IPS-15b (cell line): Measurements from ENCODE around the gene RAB11FIP3.
"Not testable (repeated sequence)": the region's sequence is repeated elsewhere in the genome, so short reads cannot be mapped to it uniquely, and the experiment has no call there.

Experiments used
- H3K27me3 ChIP-seq: one replicate; pipeline ENCODE4 v1.6.1; 2013; ENCODE audit warnings: low read length; ENCODE audit not compliant: control insufficient read depth, insufficient read depth
- H3K36me3 ChIP-seq: one replicate; pipeline ENCODE4 v1.6.1; 2013; ENCODE audit warnings: low read length; ENCODE audit not compliant: control insufficient read depth, insufficient read depth
- H3K4me1 ChIP-seq: one replicate; pipeline ENCODE4 v1.6.1; 2013; ENCODE audit warnings: mild to moderate bottlenecking, low read length; ENCODE audit not compliant: control insufficient read depth, insufficient read depth
- H3K4me3 ChIP-seq: one replicate; pipeline ENCODE4 v1.5.1; 2013; ENCODE audit warnings: low read depth, low read length
- H3K9ac ChIP-seq: one replicate; pipeline ENCODE4 v1.6.1; 2013; ENCODE audit warnings: low read depth, mild to moderate bottlenecking, low read length
- H3K9me3 ChIP-seq: one replicate; pipeline ENCODE4 v1.6.1; 2013; ENCODE audit warnings: mild to moderate bottlenecking, low read length; ENCODE audit not compliant: control insufficient read depth, insufficient read depth

The RAB11FIP3 gene

GRCh38 chr16:411576-412265 is 13.7 kb upstream of the RAB11FIP3 start:
- Histone ChIP-seq H3K4me3 (no peak overlapping the region), H3K4me1 (no peaks in the 10 kb centered on the region), H3K9ac (no peak overlapping the region), H3K27me3 (no peaks in the 10 kb centered on the region), H3K9me3 (no peaks in the 10 kb centered on the region), H3K36me3 (peaks cover 19% of the 10 kb centered on the region)

GRCh38 chr16:414395-415169 is 10.9 kb upstream of the RAB11FIP3 start:
- Histone ChIP-seq H3K9ac (no peak overlapping the region), H3K4me3 (no peak overlapping the region), H3K9me3 (no peaks in the 10 kb centered on the region), H3K36me3 (peaks cover 12% of the 10 kb centered on the region), H3K27me3 (no peaks in the 10 kb centered on the region), H3K4me1 (no peaks in the 10 kb centered on the region)

GRCh38 chr16:415170-415498 is 10.3 kb upstream of the RAB11FIP3 start:
- H3K36me3 ChIP-seq = peaks cover 12% of the 10 kb centered on the region
- not testable (repeated sequence) for H3K4me1 ChIP-seq, H3K9me3 ChIP-seq, H3K4me3 ChIP-seq, H3K9ac ChIP-seq, H3K27me3 ChIP-seq

- not testable (repeated sequence) for H3K4me3 ChIP-seq, H3K36me3 ChIP-seq, H3K4me1 ChIP-seq, H3K9me3 ChIP-seq, H3K9ac ChIP-seq
- H3K27me3 ChIP-seq = peaks cover 21% of the 10 kb centered on the region
Observed at GRCh38 chr16:422179-422578, 3.3 kb upstream of the RAB11FIP3 start.

GRCh38 chr16:424033-424622 is 1.3 kb upstream of the RAB11FIP3 start:
- peak overlapping the region; percentile 76 for H3K4me3 ChIP-seq

GRCh38 chr16:424623-425081 is 797 bp upstream of the RAB11FIP3 start:
- Histone ChIP-seq H3K9ac (no peak overlapping the region), H3K27me3 (peaks cover 23% of the 10 kb centered on the region), H3K36me3 (no peaks in the 10 kb centered on the region), H3K4me1 (peaks cover 2% of the 10 kb centered on the region), H3K9me3 (no peaks in the 10 kb centered on the region), H3K4me3 (peak overlapping the region; percentile 76)

More at GRCh38 chr16:424033-424622, 1.3 kb upstream of the RAB11FIP3 start:
- Histone ChIP-seq H3K9me3 (no peaks in the 10 kb centered on the region), H3K27me3 (peaks cover 23% of the 10 kb centered on the region), H3K9ac (no peak overlapping the region), H3K36me3 (no peaks in the 10 kb centered on the region), H3K4me1 (peaks cover 2% of the 10 kb centered on the region)

- Histone ChIP-seq H3K36me3 (no peaks in the 10 kb centered on the region), H3K4me3 (peak overlapping the region; percentile 76), H3K9ac (no peak overlapping the region), H3K27me3 (peaks cover 23% of the 10 kb centered on the region), H3K4me1 (peaks cover 2% of the 10 kb centered on the region), H3K9me3 (no peaks in the 10 kb centered on the region)
Observed at GRCh38 chr16:425740-426114, 278 bp downstream of the RAB11FIP3 start.

GRCh38 chr16:426115-426905 is 861 bp downstream of the RAB11FIP3 start:
- peaks cover 23% of the 10 kb centered on the region for H3K27me3 ChIP-seq
- peak overlapping the region; percentile 70 for H3K4me3 ChIP-seq

GRCh38 chr16:426906-427249 is 1.4 kb downstream of the RAB11FIP3 start:
- Histone ChIP-seq H3K4me3 (peak overlapping the region; percentile 70), H3K4me1 (peaks cover 2% of the 10 kb centered on the region), H3K27me3 (peaks cover 23% of the 10 kb centered on the region), H3K36me3 (no peaks in the 10 kb centered on the region), H3K9ac (no peak overlapping the region), H3K9me3 (no peaks in the 10 kb centered on the region)

More at GRCh38 chr16:426115-426905, 861 bp downstream of the RAB11FIP3 start:
- no peaks in the 10 kb centered on the region for H3K9me3 ChIP-seq
- H3K36me3 ChIP-seq = no peaks in the 10 kb centered on the region
- peaks cover 2% of the 10 kb centered on the region for H3K4me1 ChIP-seq
- peak overlapping the region; percentile 24 for H3K9ac ChIP-seq

GRCh38 chr16:427250-427649 is 1.8 kb downstream of the RAB11FIP3 start:
- Histone ChIP-seq H3K4me1 (peaks cover 2% of the 10 kb centered on the region), H3K36me3 (no peaks in the 10 kb centered on the region), H3K27me3 (peaks cover 23% of the 10 kb centered on the region), H3K9me3 (no peaks in the 10 kb centered on the region), H3K4me3 (peak overlapping the region; percentile 70), H3K9ac (no peak overlapping the region)

- Histone ChIP-seq H3K27me3 (peaks cover 5% of the 10 kb centered on the region), H3K9ac (no peak overlapping the region), H3K4me1 (peaks cover 2% of the 10 kb centered on the region), H3K4me3 (no peak overlapping the region), H3K36me3 (no peaks in the 10 kb centered on the region), H3K9me3 (no peaks in the 10 kb centered on the region)
Observed at GRCh38 chr16:430904-431303, 5.5 kb downstream of the RAB11FIP3 start.
